ENCODE results near the gene MVB12B.

- TF ChIP-seq EP300 (IDR thresholded peaks at IDR 0.05) (no peak), CTCF (IDR thresholded peaks at IDR 0.05) (no peak)
These were observed 164.9 kb downstream of the MVB12B start for GRCh38 chr9:126491568-126491879.
